ENCODE results near the gene BAHCC1.
"Not testable (repeated sequence)": the region's sequence is repeated elsewhere in the genome, so short reads cannot be mapped to it uniquely, and the experiment has no call there.

The BAHCC1 gene

GRCh38 chr17:81414756-81415516 lies 19.7 kb downstream of the BAHCC1 start:
- DNase-seq, result no peak

- no peak for DNase-seq
Measured at GRCh38 chr17:81415681-81416080, 20.4 kb downstream of the BAHCC1 start.

- no peak for DNase-seq
Measured at GRCh38 chr17:81416612-81417011, 21.4 kb downstream of the BAHCC1 start.

- DNase-seq, result no peak
Measured at GRCh38 chr17:81417049-81417878, 22.0 kb downstream of the BAHCC1 start.

GRCh38 chr17:81417879-81418709 lies 22.8 kb downstream of the BAHCC1 start:
- no peak for DNase-seq

- DNase-seq, result no peak
Measured at GRCh38 chr17:81418710-81419318, 23.6 kb downstream of the BAHCC1 start.

- no peak for DNase-seq
Measured at GRCh38 chr17:81419319-81419885, 24.1 kb downstream of the BAHCC1 start.

GRCh38 chr17:81419886-81420768 lies 24.9 kb downstream of the BAHCC1 start:
- DNase-seq, result no peak

GRCh38 chr17:81420769-81421462 lies 25.7 kb downstream of the BAHCC1 start:
- no peak for DNase-seq

- no peak for DNase-seq
Measured at GRCh38 chr17:81422776-81423697, 27.8 kb downstream of the BAHCC1 start.

- no peak for DNase-seq
Measured at GRCh38 chr17:81423698-81424071, 28.4 kb downstream of the BAHCC1 start.

- no peak for DNase-seq
Measured at GRCh38 chr17:81424151-81425017, 29.1 kb downstream of the BAHCC1 start.

GRCh38 chr17:81425041-81425440 lies 29.8 kb downstream of the BAHCC1 start:
- not testable (repeated sequence) for DNase-seq

GRCh38 chr17:81425716-81426392 lies 30.6 kb downstream of the BAHCC1 start:
- DNase-seq, result not testable (repeated sequence)

GRCh38 chr17:81426393-81427172 lies 31.3 kb downstream of the BAHCC1 start:
- no peak for DNase-seq

GRCh38 chr17:81427173-81428120 lies 32.2 kb downstream of the BAHCC1 start:
- DNase-seq, result peak; percentile 27

All from activated CD4-positive, alpha-beta T cell treated with anti-CD3 and anti-CD28 coated beads for 48 hours (primary cell).